ENCODE measurements around the gene GPC5.
"Not testable (repeated sequence)": the region's sequence is repeated elsewhere in the genome, so short reads cannot be mapped to it uniquely, and the experiment has no call there.

GPC5 gene

GRCh38 chr13:92825938-92826596 lies 1427.6 kb downstream of the GPC5 start:
- no peak for DNase-seq

DNA sequence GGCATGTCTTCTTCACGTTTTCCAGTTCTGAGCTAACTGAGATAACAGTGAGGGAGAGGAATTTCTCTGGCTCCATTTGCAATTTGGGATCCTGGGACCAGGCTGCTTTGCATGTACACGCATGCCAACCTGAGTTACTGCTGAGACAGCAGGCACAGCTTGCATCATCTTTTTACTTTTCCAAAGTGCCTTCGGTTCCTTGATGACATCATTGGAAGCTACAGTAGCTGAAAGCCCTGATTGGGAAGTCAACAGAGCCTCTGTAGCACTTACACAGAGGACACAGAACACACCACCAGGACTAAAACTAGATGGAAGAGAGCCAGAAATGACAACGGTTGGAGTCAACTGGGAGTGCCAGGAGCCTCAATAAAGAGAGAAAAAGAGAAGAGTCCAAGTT lies 1429.1 kb downstream of the GPC5 start:
- DNase-seq: no peak

GRCh38 chr13:92829930-92830329 lies 1431.5 kb downstream of the GPC5 start:
- no peak for DNase-seq

DNA sequence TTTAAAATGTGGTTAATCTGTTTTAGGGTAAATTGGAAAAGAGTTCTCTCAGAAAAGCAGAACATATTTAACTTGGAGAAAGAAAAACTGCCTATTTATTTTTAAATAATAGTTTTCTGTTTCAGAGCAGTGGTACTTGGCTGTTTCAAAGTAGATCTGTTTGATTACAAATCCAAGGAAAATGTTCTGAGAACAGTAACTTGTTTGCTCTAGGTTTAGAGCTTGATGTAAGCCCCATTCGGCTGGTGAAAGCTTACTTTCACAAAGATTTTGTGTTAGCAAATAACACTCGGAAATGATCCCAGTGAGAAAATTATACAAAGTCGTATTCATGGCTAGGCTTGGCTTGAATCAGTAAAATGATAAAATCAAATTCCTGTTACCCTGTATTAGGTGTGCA lies 1432.4 kb downstream of the GPC5 start:
- DNase-seq: no peak

GRCh38 chr13:92833071-92833470 lies 1434.7 kb downstream of the GPC5 start:
- no peak for DNase-seq

DNA sequence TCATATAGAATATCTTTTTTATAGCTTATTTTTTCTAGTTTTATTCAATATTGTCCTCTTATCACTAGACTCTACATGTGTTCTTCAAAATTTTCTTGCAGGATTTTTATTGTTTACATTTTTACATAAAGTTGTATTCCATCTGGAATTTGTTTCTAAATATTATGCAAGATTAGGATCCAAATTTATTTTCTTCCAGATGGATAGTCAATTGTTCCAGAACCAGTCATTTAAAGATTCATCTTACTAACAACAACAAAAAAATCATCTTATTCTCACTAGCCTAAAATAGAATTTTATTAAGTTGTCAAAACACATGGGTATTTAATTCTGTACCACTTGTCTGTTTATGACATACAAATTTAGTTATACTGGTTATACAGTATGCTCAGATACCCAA lies 1437.8 kb downstream of the GPC5 start:
- no peak for DNase-seq

DNA sequence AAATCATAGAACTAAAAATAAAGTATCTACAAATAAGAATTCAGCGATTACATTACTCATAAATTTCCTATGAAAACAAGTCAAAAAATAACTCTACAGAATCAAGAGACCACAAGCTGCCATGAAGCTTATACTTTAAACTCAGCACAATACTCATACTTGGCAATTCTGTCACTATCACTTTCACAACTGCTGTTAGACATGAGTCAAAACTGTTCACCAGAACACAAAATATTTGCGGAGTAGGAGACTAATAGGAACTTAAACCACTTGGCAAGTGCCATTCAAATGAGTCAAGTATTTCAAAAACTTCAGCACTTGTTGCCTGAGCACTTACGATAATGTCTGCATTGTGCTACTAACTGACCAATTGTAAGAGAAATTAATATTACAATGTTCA lies 1440.4 kb downstream of the GPC5 start:
- no peak for DNase-seq

- DNase-seq: no peak
Measured at GRCh38 chr13:92842145-92842544, 1443.7 kb downstream of the GPC5 start.

DNA sequence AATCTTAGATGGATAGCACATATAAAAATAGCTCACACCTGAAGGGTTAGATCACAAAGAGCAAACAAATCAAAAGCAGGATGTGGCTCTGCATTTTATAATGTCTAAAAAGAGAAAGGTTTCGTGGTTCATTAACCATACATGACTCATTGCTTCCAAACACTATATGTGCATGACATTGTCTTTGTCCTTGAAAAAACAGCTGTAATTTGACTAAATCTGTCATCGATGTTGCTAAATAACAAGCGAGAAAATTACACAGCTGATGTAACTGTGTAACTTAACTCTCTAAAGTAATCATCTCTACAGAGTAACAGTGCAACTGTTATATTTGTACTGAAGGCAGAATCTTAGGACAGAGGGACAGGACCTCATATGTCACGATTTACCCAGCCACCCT lies 1445.1 kb downstream of the GPC5 start:
- no peak for DNase-seq

DNA sequence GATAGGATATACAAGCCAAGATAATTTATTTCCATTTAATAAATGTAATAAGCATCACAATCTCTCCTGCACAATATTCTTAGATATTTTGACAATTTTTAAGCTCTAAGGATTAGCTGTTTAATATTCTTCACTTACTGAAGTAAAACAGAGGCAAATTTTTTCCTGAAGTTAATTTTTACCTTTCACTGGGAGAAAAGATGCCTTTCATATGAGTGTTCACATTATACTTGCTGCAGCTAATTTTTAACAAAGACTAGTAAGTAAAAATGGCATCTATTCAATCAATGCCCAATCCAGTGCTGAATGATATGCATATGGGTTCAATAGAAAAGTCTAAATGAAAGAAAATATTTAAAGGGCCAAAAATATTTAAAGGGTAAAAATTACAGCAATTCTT lies 1451.0 kb downstream of the GPC5 start:
- no peak for DNase-seq

GRCh38 chr13:92864584-92865284 lies 1466.3 kb downstream of the GPC5 start:
- no peak for DNase-seq

- no peak for DNase-seq
Measured at GRCh38 chr13:92873029-92873428, 1474.6 kb downstream of the GPC5 start.

GRCh38 chr13:92886535-92887077 lies 1488.2 kb downstream of the GPC5 start:
- no peak for DNase-seq

GRCh38 chr13:92894447-92894846 lies 1496.0 kb downstream of the GPC5 start:
- no peak for DNase-seq

GRCh38 chr13:92896842-92897241 lies 1498.4 kb downstream of the GPC5 start:
- peak; percentile 48 to 66 for DNase-seq

- DNase-seq: not testable (repeated sequence)
Measured at GRCh38 chr13:92898946-92899345, 1500.5 kb downstream of the GPC5 start.

- no peak for DNase-seq
Measured at GRCh38 chr13:92900446-92900845, 1502.0 kb downstream of the GPC5 start.

DNA sequence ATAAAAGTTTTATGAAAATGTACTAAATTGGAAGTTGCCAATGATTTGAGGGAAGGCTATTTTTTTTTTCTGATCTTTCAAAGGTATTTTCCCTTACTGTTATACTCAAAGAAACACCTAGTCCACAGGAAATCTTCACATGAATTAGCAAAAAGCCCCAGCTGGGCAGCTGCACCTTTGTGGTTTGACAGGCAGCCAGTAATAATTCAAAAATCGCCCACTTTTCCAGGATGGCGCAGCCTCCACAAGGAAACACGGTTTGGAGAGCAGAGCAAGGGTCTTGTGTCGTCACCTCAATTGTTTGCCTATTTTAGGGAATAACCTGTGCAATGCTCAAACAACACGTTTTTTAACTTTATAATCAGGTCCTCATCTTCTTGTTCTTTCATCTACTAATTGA lies 1503.3 kb downstream of the GPC5 start:
- no peak for DNase-seq

- DNase-seq: no peak
Measured at GRCh38 chr13:92912629-92913028, 1514.2 kb downstream of the GPC5 start.

DNA sequence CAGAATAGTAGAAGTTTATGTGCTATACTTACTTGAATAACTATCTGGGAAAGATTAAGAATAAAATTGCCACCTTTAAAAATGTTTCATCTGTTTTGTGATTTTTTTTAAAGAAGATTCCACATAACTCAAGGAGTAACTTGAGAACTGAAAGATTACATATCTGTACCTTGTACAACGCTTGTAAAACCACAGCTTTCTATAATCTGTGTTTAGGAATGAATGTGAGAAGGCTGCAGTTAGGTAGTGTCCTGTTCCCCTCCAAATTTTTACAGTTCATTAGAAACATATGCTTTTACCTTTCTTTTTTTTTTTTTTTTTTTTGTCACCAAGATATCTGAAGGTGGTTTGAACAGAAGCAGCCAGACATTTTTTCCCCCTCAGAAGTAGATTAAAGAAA lies 1515.4 kb downstream of the GPC5 start:
- no peak for DNase-seq

All from NCI-H526 (cell line).